ENCODE measurements around the gene FOXO4. TPM values are rescaled to one million over a fixed set of nuclear protein-coding genes. Genes with fewer than 3 reads are reported as not detected.

FOXO4 gene
- total and polyA plus RNA-seq, 2 of the 13 experiments (the other 11 are each of a cell fraction or from before 2014, with no cell fraction given) = 5.1 to 5.7 TPM

DNA sequence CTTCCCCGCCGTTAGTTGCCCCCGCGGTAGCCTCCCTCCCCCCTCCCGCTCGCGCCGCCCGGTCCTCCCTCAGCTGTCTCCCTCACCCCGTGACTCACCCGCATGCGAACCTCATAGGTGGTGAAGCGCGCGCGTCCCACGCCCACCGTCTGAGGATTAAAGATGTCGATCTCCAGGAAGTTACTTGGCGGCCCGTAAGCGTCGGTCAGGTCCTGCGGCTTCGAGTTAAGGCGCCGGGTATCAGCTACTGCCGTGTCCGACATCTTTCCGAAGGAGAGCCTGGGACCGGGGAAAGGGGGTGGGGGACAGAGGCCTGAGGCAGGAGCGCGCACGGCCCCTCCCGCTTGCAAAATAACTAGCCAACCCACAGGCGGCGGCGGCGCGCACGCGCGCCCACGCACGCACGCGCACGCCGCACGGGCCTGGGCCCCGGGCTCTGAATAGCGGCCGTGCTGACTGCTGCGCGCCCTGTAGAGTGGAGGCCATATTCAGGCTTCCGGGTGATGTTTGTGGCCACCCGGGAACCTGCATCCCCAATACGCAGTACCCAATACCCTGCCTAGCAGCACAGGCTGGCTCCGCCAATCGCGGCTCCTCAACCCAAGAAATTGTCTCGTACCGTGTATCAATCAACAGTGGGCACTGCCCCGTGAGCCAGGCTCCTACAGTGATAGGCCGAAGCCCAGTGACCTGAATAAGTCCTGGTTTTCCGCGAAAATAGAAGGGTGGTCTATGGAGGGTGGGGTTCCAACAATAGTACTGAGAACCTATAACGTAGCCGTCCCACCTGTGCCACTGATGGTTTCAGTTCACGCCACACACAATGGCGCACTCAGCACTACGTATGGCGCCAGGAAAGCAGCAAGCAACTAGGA, 27.4 kb upstream of the FOXO4 start, which contains the start of gene SNX12 (continued):
- TF ChIP-seq ZBTB25 (CRISPR knock-in tag; IDR thresholded peaks at IDR 0.05) (0 out of 2 replicates have a peak, but pooled peaks have one; percentile 25), ZNF484 (CRISPR knock-in tag; IDR thresholded peaks at IDR 0.05; ENCODE audit: borderline replicate concordance, low read depth) (no peak), HES4 (CRISPR knock-in tag; IDR thresholded peaks at IDR 0.05; ENCODE audit: borderline replicate concordance) (no peak), ZNF207 (IDR thresholded peaks at IDR 0.05; ENCODE audit: borderline replicate concordance) (no peak), E2F5 (CRISPR knock-in tag; conservative IDR thresholded peaks at IDR 0.05) (0 out of 2 replicates have a peak, but pooled peaks have one; percentile 49), HIC2 (CRISPR knock-in tag; IDR thresholded peaks at IDR 0.05; ENCODE audit: low read depth) (no peak), FOXC1 (CRISPR knock-in tag; IDR thresholded peaks at IDR 0.05; ENCODE audit: borderline replicate concordance) (no peak), TAF15 (IDR thresholded peaks at IDR 0.05; ENCODE audit: low read depth, low read length, poor library complexity, severe bottlenecking) (no peak), ZNF256 (CRISPR knock-in tag; conservative IDR thresholded peaks at IDR 0.05) (no peak), PRPF4 (IDR thresholded peaks at IDR 0.05; ENCODE audit: low read depth, low read length, poor library complexity, severe bottlenecking) (no peak), IKZF1 (IDR thresholded peaks at IDR 0.05) (no peak), REPIN1 (CRISPR knock-in tag; IDR thresholded peaks at IDR 0.05; ENCODE audit: borderline replicate concordance, low read depth) (no peak), PBX2 (CRISPR knock-in tag; IDR thresholded peaks at IDR 0.05) (peak; percentile 69), ZNF703 (CRISPR knock-in tag; IDR thresholded peaks at IDR 0.05; ENCODE audit: borderline replicate concordance) (no peak), ZFX (CRISPR knock-in tag; IDR thresholded peaks at IDR 0.05; ENCODE audit: low read depth) (peak; percentile 61), ZNF75D (CRISPR knock-in tag; IDR thresholded peaks at IDR 0.05; ENCODE audit: borderline replicate concordance) (no peak), SIN3A (IDR thresholded peaks at IDR 0.05; ENCODE audit: borderline replicate concordance, low read depth, low read length) (peak; percentile 43; the same call in 1 of the 2 replicates), CBX1 (IDR thresholded peaks at IDR 0.05; ENCODE audit: low read depth) (peak; percentile 47), SRSF1 (optimal IDR thresholded peaks at IDR 0.05; ENCODE audit: low read depth, low read length) (no peak)
- TF ChIP-seq, protein P1, sequence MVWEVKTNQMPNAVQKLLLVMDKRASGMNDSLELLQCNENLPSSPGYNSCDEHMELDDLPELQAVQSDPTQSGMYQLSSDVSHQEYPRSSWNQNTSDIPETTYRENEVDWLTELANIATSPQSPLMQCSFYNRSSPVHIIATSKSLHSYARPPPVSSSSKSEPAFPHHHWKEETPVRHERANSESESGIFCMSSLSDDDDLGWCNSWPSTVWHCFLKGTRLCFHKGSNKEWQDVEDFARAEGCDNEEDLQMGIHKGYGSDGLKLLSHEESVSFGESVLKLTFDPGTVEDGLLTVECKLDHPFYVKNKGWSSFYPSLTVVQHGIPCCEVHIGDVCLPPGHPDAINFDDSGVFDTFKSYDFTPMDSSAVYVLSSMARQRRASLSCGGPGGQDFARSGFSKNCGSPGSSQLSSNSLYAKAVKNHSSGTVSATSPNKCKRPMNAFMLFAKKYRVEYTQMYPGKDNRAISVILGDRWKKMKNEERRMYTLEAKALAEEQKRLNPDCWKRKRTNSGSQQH (CRISPR knock-in tag; IDR thresholded peaks at IDR 0.05; ENCODE audit: low read depth) = 0 out of 2 replicates have a peak, but pooled peaks have one; percentile 32
- TF ChIP-seq, protein P2, sequence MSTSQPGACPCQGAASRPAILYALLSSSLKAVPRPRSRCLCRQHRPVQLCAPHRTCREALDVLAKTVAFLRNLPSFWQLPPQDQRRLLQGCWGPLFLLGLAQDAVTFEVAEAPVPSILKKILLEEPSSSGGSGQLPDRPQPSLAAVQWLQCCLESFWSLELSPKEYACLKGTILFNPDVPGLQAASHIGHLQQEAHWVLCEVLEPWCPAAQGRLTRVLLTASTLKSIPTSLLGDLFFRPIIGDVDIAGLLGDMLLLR (CRISPR knock-in tag; IDR thresholded peaks at IDR 0.05) = no peak

All from HepG2 (cell line).